HepG2 (cell line): ENCODE data around the gene MRPS11. TPM values are rescaled to one million over a fixed set of nuclear protein-coding genes. Genes with fewer than 3 reads are reported as not detected.

Source experiments
- FOSL2 ChIP-seq: sonication (generic); formaldehyde crosslinking; IDR thresholded peaks from 2 replicates; pipeline ENCODE4 v1.4.0; 2020; ENCODE audit warnings: missing genetic modification reagents
- FOXA3 ChIP-seq: IDR thresholded peaks from 2 replicates; pipeline ENCODE4 v1.6.1; 2016; ENCODE audit warnings: missing genetic modification reagents, missing compliant biosample characterization
- HMG20A ChIP-seq: IDR thresholded peaks from 2 replicates; pipeline ENCODE4 v1.6.1; 2016; ENCODE audit warnings: borderline replicate concordance
- LRRFIP1 ChIP-seq: sonication (generic); formaldehyde crosslinking; conservative IDR thresholded peaks from 2 replicates; pipeline ENCODE4 v1.4.0; 2020; ENCODE audit warnings: missing genetic modification reagents
- PAXIP1 ChIP-seq: sonication (generic); formaldehyde crosslinking; conservative IDR thresholded peaks from 2 replicates; pipeline ENCODE4 v1.4.0; 2020; ENCODE audit warnings: mild to moderate bottlenecking, missing genetic modification reagents, moderate library complexity
- RCOR2 ChIP-seq: IDR thresholded peaks from 2 replicates; pipeline ENCODE4 v1.6.1; 2016; ENCODE audit warnings: missing biosample characterization, missing genetic modification reagents
- THRA ChIP-seq: sonication (generic); formaldehyde crosslinking; IDR thresholded peaks from 2 replicates; pipeline ENCODE4 v1.4.0; 2020; ENCODE audit warnings: missing genetic modification reagents, borderline replicate concordance
- WIZ ChIP-seq: sonication (generic); formaldehyde crosslinking; IDR thresholded peaks from 2 replicates; pipeline ENCODE4 v1.5.1; 2020; ENCODE audit warnings: mild to moderate bottlenecking, missing genetic modification reagents
- ZC3H4 ChIP-seq: sonication (generic); formaldehyde crosslinking; IDR thresholded peaks from 2 replicates; pipeline ENCODE4 v1.4.0; 2020; ENCODE audit warnings: missing genetic modification reagents, borderline replicate concordance
- ZIK1 ChIP-seq: sonication (generic); formaldehyde crosslinking; IDR thresholded peaks from 2 replicates; pipeline ENCODE4 v1.5.0; 2020; ENCODE audit warnings: mild to moderate bottlenecking, low read depth, missing genetic modification reagents, borderline replicate concordance
- ZNF124 ChIP-seq: sonication (generic); formaldehyde crosslinking; IDR thresholded peaks from 2 replicates; pipeline ENCODE4 v1.4.0; 2020; ENCODE audit warnings: missing genetic modification reagents
- ZNF619 ChIP-seq: sonication (generic); formaldehyde crosslinking; IDR thresholded peaks from 2 replicates; pipeline ENCODE4 v1.4.0; 2020; ENCODE audit warnings: mild to moderate bottlenecking, missing genetic modification reagents
- ZNF777 ChIP-seq: sonication (generic); formaldehyde crosslinking; IDR thresholded peaks from 2 replicates; pipeline ENCODE4 v1.4.0; 2020; ENCODE audit warnings: missing genetic modification reagents
- ZNF879 ChIP-seq: sonication (generic); formaldehyde crosslinking; IDR thresholded peaks from 2 replicates; pipeline ENCODE4 v1.8.1; 2023; ENCODE audit warnings: missing genetic modification reagents
- ZSCAN22 ChIP-seq: sonication (generic); formaldehyde crosslinking; IDR thresholded peaks from 2 replicates; pipeline ENCODE4 v1.4.0; 2020; ENCODE audit warnings: mild to moderate bottlenecking, missing genetic modification reagents
- polyA plus RNA-seq, 8 experiments: library from polyadenylated mRNA; depleted of rRNA in 3 of 8; stranded (reverse) in 7 of 8; unstranded in 1 of 8; fragments of >200 nt; fragmentation: Illumina TruSeq in 4 of 8; extraction: Trizol in 4 of 8; gene quantifications; 2 replicates each; pipeline versions ENCODE4 v1.2.1 to v1.2.3, GENCODE V29; 2011 to 2016; ENCODE audit warnings: low read depth in 4 of 8, missing spikeins in 1 of 8, mixed read lengths in 1 of 8; ENCODE audit not compliant: insufficient read depth in 1 of 8
- total RNA-seq, 5 experiments: library from RNA; depleted of rRNA; stranded (reverse); fragments of >200 nt; fragmentation: Illumina TruSeq; extraction: Trizol; gene quantifications; 2 replicates each; pipeline ENCODE4 v1.2.3, GENCODE V29; 2016; ENCODE audit warnings: low read depth in 1 of 5
- TF ChIP-seq, protein P1 (sequence below): sonication (generic); formaldehyde crosslinking; IDR thresholded peaks from 2 replicates; pipeline ENCODE4 v1.5.0; 2020; ENCODE audit warnings: mild to moderate bottlenecking, missing genetic modification reagents

The MRPS11 gene
- total and polyA plus RNA-seq, 2 of the 13 experiments (the other 11 are each of a cell fraction or from before 2014, with no cell fraction given) = 50.1 to 72.7 TPM

DNA sequence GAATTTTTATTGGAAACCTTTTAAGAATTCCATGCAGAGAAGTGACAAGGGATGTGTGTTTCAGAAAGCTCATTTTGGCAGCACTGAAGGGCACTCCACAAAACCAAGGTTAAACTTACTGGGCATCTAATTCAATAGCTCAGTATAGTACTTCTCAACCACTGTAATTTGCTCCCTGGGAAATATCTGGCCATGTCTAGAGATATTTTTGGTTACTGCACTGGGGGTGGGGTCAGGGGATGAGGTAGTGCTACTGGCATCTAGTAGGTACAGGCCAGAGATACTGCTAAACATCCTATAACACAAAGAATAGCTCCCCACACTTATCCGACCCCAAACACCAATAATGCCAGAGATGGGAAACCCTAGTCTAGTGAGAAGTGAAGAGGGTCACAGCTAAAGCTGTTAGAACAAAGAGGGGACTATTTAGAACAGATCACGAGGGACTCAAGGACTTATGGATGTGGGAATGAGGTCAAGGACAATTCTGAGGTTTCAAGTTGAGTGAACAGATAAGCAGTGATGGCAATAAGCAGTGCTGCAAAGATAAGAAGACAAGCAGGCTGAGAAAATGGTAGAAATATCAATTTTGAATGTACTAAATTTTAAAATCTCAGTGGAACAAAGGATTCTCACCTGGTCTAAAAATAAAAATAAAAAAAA, 3.5 kb upstream of the MRPS11 start (continued):
- TF ChIP-seq LRRFIP1 (CRISPR knock-in tag) (no peak), FOXA3 (CRISPR knock-in tag) (no peak), ZNF619 (CRISPR knock-in tag) (no peak), ZNF879 (CRISPR knock-in tag) (no peak), THRA (CRISPR knock-in tag) (peak; percentile 80; the same call in 1 of the 2 replicates), PAXIP1 (CRISPR knock-in tag) (peak; percentile 48; the same call in 1 of the 2 replicates), ZNF777 (no peak), ZIK1 (CRISPR knock-in tag) (no peak), FOSL2 (CRISPR knock-in tag) (peak; percentile 65), RCOR2 (CRISPR knock-in tag) (no peak), ZC3H4 (CRISPR knock-in tag) (no peak), HMG20A (CRISPR knock-in tag) (peak; percentile 43; the same call in 1 of the 2 replicates), WIZ (no peak), ZNF124 (CRISPR knock-in tag) (no peak), ZSCAN22 (no peak)
- TF ChIP-seq, protein P1, sequence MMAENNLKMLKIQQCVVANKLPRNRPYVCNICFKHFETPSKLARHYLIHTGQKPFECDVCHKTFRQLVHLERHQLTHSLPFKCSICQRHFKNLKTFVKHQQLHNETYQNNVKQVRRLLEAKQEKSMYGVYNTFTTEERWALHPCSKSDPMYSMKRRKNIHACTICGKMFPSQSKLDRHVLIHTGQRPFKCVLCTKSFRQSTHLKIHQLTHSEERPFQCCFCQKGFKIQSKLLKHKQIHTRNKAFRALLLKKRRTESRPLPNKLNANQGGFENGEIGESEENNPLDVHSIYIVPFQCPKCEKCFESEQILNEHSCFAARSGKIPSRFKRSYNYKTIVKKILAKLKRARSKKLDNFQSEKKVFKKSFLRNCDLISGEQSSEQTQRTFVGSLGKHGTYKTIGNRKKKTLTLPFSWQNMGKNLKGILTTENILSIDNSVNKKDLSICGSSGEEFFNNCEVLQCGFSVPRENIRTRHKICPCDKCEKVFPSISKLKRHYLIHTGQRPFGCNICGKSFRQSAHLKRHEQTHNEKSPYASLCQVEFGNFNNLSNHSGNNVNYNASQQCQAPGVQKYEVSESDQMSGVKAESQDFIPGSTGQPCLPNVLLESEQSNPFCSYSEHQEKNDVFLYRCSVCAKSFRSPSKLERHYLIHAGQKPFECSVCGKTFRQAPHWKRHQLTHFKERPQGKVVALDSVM (CRISPR knock-in tag) = no peak
